Hippocampal formation (tissue), 2 donors: ENCODE results near the gene ANKH.
A peak's percentile ranks its signal among the peaks of the same experiment; 100 is the strongest.

ENCODE experiments used
- DNase-seq, 2 donors: peaks; one replicate each; lab custom pipeline; 2025; lab: John Stamatoyannopoulos, UW

The ANKH gene

GRCh38 chr5:14684757-14685156, 186.8 kb downstream of the ANKH start:
- no peak for DNase-seq

DNA sequence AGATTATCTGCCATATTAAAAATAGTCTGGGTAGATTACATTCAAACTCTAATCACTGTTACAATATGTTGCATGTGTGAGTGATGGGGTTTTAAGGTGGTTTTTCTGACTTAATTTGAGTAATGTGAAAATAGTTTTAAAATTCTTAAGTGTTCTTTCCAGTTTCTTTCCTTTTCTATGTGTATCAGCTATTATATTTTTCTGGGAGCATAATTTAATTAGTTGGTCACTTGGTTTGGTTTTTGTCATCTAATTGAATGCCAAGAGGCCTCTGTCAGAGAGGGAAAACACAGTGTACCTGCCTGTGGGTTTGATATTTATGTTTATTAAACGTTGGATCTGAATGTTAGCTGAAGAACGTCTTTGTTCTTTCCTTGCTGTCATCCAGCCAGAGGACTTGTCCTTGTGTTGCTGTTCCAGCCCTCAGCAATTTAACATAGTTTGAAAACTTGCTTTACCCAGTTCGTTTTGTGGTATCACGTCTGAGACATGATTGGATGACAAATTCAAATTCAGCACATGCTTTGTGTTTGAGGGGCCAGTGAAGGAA, 187.6 kb downstream of the ANKH start:
- DNase-seq, result peak in 1 of 2 donors; percentile 15

- no peak for DNase-seq
Measured at GRCh38 chr5:14681236-14681752, 190.3 kb downstream of the ANKH start.

DNA sequence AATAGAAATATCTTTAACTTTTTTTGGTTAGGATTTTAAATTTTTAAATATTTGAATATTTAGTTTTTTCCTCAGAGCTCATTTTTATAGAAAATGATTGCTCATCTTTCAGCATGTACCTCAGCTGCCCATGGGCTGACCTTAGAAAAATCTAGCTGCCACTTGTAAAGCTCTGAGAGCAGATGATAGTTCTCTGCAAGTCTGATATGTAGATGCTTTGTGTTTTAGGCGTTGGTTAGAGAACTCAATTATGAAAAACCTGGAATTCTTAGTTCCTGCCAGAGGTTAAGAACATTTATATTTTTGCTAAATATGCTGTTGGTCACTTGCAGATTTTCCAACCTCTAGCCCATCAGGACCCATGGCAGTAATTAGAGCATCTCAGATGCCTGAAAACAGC, 192.0 kb downstream of the ANKH start:
- DNase-seq, result no peak

DNA sequence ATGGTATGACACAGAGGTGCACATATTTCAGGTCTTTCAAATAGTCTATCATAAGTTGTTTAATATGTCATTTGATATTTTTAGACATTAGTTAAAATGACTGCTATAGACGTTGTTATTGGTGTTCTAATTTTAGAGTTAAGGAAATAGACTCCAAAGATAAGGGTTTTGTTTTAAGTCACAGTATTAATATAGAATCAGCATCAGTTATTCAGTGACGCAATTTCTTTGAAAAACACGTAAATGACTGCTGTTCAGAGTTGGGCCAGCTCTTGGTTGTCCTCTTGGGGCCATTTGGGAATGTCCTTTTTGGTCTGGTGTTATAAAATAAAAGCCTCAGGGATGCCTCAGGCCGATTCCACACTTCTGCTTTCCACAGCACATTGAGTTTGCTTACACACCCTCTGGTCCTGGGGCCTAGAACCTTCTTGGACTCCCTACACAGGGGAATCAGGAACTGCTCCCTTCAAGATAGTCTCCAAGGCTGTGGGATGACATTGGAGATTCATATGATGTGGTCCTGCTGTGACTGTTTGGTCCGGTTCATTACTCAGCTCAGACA, 192.7 kb downstream of the ANKH start:
- DNase-seq, result no peak

- no peak for DNase-seq
Measured at GRCh38 chr5:14676320-14676719, 195.3 kb downstream of the ANKH start.

DNA sequence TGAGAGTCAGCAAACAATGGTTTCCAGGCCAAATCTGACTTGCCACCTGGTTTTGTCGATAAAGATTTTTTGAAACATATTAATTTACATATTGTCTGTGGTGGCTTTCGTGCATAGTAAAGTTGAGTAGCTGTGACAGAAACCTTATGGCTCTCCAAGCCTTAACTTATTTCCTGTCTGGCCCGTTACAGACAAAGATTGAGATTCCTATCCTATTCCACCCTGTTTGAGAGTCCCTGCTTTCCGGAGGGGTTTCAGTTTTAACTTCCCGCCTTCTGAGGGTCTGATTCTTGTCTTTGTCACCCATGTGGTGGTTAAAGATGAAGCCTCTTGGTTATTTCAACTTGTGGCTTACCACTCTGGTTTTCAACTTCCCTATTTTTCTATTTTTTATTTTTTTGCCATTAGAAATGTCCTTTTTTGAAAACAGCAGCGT, 195.7 kb downstream of the ANKH start:
- DNase-seq, result no peak

GRCh38 chr5:14674983-14675854, 196.4 kb downstream of the ANKH start:
- DNase-seq, result no peak

DNA sequence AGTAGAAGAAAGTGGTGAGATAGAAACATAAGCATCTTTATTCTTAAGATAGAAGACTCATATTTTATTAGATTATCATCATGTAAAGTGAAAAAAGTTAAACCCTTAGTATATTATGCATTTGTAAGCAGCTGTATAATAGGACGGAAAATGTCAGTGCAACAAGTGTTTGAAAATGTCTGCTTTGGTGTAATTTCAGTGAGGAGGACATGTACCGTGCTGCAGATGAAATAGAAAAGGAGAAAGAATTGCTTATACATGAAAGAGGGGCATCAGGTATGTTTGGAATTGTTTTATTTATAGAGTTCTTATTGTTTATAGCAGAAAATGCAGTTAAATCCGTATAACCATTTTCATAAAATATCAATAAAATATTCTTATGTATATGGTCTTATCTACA, 198.1 kb downstream of the ANKH start:
- no peak for DNase-seq

- DNase-seq, result no peak
Measured at GRCh38 chr5:14672484-14673394, 198.8 kb downstream of the ANKH start.

DNA sequence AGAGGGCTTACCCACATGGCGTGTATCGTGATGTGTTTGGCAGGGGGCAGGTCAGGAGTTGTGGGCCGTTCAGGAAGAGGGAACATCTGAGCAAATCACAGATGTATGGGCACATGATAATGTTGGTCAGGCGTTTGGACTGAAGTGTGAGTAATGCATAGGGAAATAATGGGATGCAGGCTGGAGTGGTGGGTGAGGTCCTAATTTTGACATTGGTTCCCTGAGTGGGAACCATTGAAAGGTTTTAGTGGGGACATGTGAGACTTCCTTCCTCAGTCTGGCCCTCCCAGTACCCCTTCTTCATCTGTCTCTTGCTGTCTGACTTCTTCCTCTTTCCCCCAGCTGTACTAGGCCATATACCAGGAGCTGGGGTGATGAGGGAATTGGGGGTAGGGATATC, 199.5 kb downstream of the ANKH start:
- DNase-seq, result no peak

DNA sequence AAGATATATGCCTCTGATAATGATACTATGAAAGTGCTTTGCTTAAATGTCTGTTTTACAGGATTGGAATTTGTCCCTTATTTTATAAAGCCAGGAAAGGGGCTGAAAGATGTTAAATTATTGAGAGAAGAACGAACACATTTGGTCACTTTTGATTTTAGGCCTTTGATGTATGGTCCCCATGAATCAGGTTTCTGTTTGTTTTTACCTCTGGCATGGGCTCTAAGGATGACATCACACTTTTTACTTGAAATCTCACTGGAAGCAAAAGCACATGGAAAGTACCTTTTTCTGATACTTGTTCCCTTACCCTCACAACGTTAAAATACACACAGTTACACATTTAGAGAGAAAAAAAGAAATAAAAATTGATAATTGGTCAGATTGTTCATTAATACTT, 200.2 kb downstream of the ANKH start:
- no peak for DNase-seq

GRCh38 chr5:14669975-14670374, 201.6 kb downstream of the ANKH start:
- no peak for DNase-seq

DNA sequence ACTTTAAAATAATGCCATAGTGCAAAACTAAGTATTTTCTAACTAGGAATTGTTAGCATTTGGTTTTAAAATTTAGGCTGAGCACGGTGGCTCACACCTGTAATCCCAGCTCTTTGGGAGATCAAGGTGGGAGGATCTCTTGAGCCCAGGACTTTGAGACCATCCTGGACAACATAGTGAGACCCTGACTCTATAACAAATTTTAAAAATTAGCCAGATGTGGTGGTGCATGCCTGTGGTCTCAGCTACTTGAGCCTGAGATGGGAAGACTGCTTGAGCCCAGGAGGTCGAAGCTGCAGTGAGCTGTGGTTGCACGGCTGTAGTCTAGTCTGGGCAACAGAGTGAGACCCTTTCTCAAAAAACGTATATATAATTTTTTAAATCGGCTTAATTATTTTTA, 202.2 kb downstream of the ANKH start:
- DNase-seq, result no peak

- DNase-seq, result no peak
Measured at GRCh38 chr5:14668181-14668591, 203.4 kb downstream of the ANKH start.

DNA sequence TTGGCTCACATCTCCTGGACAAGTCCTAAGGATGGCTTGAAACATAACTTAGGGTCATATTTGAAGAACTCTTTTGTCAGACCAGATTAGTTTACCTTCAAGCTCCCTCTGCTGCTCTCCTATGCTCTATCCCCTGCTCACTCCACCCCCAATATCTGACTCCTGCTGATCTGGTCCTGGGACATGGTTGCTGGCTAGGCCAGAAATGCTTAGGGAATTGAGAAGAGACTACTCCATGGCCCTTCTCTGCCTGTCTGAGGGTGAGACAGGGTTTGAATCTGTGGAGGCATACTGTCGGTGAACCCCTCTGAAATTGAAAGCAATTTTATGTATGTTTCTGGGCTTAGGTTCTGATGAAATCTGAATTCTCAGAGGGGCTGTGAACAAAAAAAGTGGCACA, 203.8 kb downstream of the ANKH start:
- DNase-seq, result no peak

GRCh38 chr5:14667290-14667689, 204.3 kb downstream of the ANKH start:
- DNase-seq, result no peak

DNA sequence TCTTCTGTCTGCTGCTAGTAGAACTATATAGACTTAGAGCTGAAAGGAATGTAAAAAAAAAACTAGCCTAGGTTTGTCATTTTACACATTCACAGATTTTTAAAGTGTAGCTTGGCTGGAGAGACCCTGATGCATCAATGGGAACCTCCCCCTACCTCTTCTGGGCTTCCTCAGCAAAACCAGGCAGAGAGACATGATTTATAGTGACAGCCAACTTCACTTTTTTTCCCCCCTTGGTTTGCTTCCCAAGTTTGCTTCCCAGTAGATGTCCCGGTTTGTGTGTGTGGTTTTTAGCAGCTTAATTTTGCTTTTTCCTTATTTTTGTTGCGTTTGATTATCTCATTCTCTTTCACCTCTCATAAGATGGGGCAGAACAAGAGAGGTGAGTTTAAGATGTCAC, 205.2 kb downstream of the ANKH start:
- no peak for DNase-seq

DNA sequence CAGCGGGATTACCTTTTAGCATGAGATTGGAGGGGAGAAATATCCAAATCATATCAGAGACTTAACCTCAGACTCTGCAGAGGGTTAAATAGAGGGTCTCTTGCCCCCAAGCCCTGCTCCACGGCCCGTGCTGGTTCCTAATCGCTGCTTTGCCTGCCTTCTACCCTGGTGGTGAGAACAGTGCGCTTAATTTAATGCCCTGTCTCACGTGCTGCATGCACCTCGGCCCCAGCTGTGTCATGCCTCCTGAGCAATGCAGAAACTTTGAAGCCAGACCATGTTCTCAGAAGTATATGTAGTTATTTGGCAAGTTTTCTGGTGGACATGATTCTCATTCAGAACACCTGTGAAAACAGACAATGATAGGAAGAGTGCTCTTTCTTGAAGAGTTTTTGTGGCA, 205.6 kb downstream of the ANKH start:
- no peak for DNase-seq

DNA sequence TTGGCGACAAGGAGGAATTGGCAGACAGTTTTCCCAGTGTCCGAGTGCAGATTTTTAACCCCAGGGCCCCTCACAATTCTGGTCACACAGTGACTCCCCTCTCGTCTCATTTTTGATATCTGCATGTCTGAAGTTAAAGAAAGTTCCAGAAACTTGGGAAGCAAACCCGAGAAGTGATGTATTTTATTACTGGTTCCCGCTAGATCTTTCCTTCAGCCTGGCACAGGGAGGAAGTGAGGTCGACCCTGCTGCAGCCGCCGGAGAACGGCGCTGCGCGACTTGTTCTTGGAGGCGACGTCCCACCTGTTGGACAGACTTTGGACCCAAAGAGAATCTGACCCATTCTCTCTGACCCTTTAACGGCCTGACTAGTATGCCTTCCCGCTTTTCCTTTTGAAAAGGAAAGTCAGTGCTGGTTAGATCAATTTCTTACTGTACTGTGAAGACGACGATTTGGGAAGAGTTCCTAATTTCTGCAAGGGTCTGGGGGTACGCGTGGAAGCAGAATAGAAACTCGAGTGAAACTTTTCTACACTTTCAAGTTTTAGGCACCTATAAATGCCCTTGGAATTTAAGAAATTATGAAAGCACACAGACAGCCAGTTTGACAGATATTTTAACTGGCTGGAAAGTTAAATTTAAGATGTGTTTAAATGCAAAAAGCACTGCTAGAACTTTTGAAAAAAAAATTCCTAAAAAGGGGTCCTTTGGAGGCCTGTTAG, 206.3 kb downstream of the ANKH start:
- peak in 1 of 2 donors; percentile 34 for DNase-seq
